ENCODE measurements around the gene CACNB2.

The CACNB2 gene

GRCh38 chr10:18140149-18140956 lies at the start of gene CACNB2:
Gene CACNB2, plus strand, starts transcription at chr10:18140424.
- no peak for DNase-seq

- DNase-seq: no peak
Observed at GRCh38 chr10:18094332-18094731, 45.9 kb upstream of the CACNB2 start.

- no peak for DNase-seq
Observed at GRCh38 chr10:18094793-18095192, 45.4 kb upstream of the CACNB2 start.

- no peak for DNase-seq
Observed at GRCh38 chr10:18097524-18097923, 42.7 kb upstream of the CACNB2 start.

- DNase-seq: no peak
Observed at GRCh38 chr10:18098201-18098600, 42.0 kb upstream of the CACNB2 start.

- no peak for DNase-seq
Observed at GRCh38 chr10:18099415-18099814, 40.8 kb upstream of the CACNB2 start.

- DNase-seq: no peak
Observed at GRCh38 chr10:18100669-18101068, 39.6 kb upstream of the CACNB2 start.

GRCh38 chr10:18102404-18102803 lies 37.8 kb upstream of the CACNB2 start:
- no peak for DNase-seq

- DNase-seq: peak; percentile 9
Observed at GRCh38 chr10:18104223-18104872, 35.9 kb upstream of the CACNB2 start.

- no peak for DNase-seq
Observed at GRCh38 chr10:18109341-18109870, 30.8 kb upstream of the CACNB2 start.

- no peak for DNase-seq
Observed at GRCh38 chr10:18113881-18114280, 26.3 kb upstream of the CACNB2 start.

- DNase-seq: no peak
Observed at GRCh38 chr10:18117276-18117675, 22.9 kb upstream of the CACNB2 start.

GRCh38 chr10:18122753-18123152 lies 17.5 kb upstream of the CACNB2 start:
- DNase-seq: no peak

- no peak for DNase-seq
Observed at GRCh38 chr10:18133046-18133445, 7.2 kb upstream of the CACNB2 start.

GRCh38 chr10:18134509-18134908 lies 5.7 kb upstream of the CACNB2 start:
- no peak for DNase-seq

GRCh38 chr10:18134921-18135320 lies 5.3 kb upstream of the CACNB2 start:
- no peak for DNase-seq

- no peak for DNase-seq
Observed at GRCh38 chr10:18136073-18136791, 4.0 kb upstream of the CACNB2 start.

GRCh38 chr10:18137111-18137510 lies 3.1 kb upstream of the CACNB2 start:
- no peak for DNase-seq

- DNase-seq: no peak
Observed at GRCh38 chr10:18140957-18141845, 977 bp downstream of the CACNB2 start.

- no peak for DNase-seq
Observed at GRCh38 chr10:18142151-18142550, 1.9 kb downstream of the CACNB2 start.

- DNase-seq: no peak
Observed at GRCh38 chr10:18144396-18144795, 4.2 kb downstream of the CACNB2 start.

GRCh38 chr10:18144928-18145327 lies 4.7 kb downstream of the CACNB2 start:
- DNase-seq: no peak

- DNase-seq: no peak
Observed at GRCh38 chr10:18145652-18146051, 5.4 kb downstream of the CACNB2 start.
